ENCODE measurements around the gene NSD2.

DNA sequence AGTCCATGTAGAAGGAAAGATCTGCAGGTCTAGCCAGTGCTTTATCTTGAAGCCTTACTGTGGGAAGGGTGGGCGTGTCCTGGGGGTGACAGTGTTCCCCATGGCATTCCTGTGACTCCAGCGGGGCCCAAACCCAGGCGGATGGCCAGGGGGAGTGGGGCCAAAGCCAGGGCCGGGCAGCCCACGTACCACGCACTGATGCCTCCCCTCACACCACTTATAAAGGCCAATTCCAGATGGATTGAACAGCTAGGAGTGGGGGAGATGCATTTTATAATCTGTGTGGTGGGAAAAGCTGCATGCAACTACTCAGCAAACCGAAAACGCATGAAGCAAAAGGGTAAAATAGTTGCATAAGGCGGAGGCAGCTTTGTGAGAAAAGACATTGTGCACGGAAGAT, 101.2 kb downstream of the NSD2 start:
- TF ChIP-seq EZH2 (IDR thresholded peaks at IDR 0.05; ENCODE audit: borderline replicate concordance, low read length) = no peak
- TF ChIP-seq, protein P1, sequence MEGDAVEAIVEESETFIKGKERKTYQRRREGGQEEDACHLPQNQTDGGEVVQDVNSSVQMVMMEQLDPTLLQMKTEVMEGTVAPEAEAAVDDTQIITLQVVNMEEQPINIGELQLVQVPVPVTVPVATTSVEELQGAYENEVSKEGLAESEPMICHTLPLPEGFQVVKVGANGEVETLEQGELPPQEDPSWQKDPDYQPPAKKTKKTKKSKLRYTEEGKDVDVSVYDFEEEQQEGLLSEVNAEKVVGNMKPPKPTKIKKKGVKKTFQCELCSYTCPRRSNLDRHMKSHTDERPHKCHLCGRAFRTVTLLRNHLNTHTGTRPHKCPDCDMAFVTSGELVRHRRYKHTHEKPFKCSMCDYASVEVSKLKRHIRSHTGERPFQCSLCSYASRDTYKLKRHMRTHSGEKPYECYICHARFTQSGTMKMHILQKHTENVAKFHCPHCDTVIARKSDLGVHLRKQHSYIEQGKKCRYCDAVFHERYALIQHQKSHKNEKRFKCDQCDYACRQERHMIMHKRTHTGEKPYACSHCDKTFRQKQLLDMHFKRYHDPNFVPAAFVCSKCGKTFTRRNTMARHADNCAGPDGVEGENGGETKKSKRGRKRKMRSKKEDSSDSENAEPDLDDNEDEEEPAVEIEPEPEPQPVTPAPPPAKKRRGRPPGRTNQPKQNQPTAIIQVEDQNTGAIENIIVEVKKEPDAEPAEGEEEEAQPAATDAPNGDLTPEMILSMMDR (conservative IDR thresholded peaks at IDR 0.05 in 1 of 2, IDR thresholded peaks at IDR 0.05 in 1 of 2; ENCODE audit: extremely low read depth in 1 of 2, insufficient read depth in 1 of 2, low read depth in 1 of 2, low read length in 2 of 2) = no peak
